HG03342 (cell line): Measurements from ENCODE around the gene REEP3.

ENCODE experiments used
- ATAC-seq: cut with Tn5 transposase; IDR thresholded peaks from one replicate; pipeline ENCODE4 v1.9.1; 2021; ENCODE audit warnings: mild to moderate bottlenecking, moderate library complexity; ENCODE audit not compliant: unreplicated experiment

Gene REEP3

DNA sequence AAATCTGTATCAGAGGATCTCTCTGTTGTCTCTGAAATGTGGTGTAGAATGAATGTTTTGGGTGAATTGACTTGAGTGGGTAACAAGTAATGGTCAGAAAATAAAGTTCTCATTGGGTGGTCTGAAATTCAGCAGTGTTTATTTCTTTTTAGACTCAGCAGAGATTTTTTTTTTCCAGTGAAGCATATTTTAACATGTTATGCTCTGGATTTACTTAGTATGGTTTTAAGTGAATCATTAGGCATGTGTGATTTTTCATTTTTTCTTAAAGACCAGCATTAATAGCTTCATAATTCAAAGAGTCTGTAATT, 63.5 kb downstream of the REEP3 start:
- no peak for ATAC-seq

GRCh38 chr10:63585041-63585440, 63.8 kb downstream of the REEP3 start:
- ATAC-seq = no peak

GRCh38 chr10:63586043-63586442, 64.8 kb downstream of the REEP3 start:
- ATAC-seq = no peak

GRCh38 chr10:63587191-63587590, 66.0 kb downstream of the REEP3 start:
- ATAC-seq = no peak

DNA sequence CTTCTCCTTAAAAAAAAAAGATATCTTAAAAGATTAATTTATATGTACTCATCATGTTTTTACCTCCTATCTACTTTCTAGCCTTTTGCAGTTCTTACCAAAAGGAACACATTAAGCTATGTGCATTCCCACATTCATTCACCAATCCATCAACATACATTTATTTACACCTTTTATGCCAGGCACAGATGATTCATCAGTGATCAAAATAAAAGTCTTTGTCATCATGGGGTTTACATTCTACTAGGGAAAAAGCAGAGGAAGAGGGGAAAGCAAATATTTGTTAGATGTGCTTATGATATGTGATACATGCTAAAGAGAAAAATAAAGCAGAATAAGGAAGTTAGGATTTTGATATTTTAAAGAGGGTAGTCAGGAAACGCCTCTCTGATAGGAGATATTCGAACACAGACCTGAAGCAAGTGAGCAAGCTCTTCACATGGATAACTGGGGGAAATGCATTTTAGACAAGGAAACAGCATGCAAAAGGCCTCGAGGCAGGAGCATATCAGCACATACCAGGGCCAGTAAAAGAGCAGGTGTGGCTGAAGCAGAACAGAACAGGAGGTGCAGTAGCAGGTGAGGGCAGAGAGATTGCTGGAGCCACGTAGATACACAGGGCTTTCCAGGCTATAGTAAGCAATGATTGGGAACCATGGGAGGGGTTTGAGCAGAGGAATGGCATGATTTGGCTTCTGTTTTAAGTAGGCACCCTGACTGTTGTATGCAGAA, 67.4 kb downstream of the REEP3 start:
- ATAC-seq = no peak

- no peak for ATAC-seq
Measured at GRCh38 chr10:63591600-63592379, 70.6 kb downstream of the REEP3 start.

DNA sequence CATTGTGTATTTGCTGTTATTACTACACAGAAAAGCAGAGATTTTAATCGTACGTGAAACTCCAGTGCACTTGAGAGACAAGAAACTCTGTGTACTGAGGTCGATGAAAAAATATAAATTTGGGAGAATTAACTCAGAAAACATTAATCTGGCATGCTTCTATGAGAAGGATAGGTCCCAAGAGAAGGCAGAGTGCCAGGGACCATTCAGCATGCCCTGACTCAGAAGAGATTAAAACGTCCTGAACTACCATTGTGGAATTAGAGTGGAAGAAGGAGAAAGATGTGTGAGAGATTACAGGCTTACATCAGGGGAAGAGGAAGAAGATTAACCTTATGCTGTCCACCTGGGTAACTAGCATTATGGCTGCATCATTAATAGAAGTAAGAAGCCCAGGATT, 72.4 kb downstream of the REEP3 start:
- no peak for ATAC-seq

DNA sequence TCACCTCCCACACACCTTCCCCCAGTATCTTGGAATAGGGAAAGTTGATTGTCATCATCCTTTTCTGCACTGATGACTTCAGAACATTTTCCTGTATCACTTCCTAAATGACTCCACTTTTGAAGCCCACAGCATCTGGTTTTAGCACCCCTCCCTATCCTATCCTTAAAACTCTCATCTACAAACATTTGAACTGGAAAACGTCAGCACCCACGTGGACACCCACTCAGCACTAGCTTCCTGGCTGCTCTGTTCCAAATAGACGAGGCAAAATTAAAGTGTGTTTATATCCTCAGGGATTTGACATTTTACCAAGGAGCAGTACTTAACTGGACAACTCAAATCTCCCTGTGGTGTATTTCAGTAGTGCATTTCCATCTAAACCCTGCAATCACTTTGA, 73.9 kb downstream of the REEP3 start:
- no peak for ATAC-seq

- no peak for ATAC-seq
Measured at GRCh38 chr10:63596924-63597323, 75.7 kb downstream of the REEP3 start.

DNA sequence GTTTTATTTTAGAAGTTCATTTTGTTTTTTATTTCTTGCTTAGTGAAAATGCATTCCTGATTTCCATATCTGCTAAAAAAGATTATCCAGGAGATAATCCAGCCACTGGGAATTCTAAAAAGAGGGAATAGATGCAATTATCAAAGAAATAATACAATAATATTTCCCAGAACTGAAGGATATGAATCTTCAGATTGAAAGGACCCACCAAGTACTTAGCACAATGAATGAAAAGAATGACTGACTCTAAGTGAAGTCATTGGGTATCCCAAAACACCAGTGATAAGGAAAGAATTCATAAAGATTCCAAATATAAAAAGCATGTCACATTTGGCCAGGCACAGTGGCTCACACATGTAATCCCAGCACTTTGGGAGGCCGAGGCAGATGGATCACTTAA, 79.3 kb downstream of the REEP3 start:
- no peak for ATAC-seq

DNA sequence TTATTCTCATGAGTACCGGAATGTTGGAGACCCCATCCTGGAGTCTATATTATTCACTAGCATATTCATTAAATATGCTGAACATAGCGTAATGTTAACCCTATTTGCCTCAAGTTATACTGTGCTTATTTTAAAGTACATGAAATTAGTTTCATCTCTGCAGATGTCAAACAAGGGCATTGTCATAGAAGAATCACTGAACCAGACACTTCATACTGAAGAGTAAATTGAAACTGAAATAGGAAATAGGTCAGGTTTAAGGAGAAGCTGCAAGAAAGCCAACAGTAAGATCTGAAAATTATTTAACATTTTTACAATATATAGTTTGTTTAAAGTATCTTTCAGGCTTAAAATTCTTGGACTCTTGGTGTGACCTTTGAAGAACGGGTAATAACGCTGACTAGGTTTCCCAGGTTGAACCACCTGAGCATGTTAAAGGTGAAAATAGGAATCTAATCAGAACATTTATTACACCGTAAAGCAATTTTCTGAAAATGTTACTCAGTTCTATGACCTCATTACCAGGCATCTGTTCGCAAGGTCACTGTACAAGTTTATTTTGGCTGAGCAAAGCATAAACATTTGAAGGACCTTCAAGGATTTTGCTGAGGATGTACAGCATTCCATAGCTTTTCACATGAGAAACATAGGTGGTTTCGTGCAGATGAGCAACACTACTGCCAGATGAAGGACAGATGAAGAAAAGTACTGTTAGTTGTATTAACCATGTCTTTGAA, 82.7 kb downstream of the REEP3 start:
- peak; percentile 84 for ATAC-seq

- no peak for ATAC-seq
Measured at GRCh38 chr10:63605197-63605967, 84.2 kb downstream of the REEP3 start.

DNA sequence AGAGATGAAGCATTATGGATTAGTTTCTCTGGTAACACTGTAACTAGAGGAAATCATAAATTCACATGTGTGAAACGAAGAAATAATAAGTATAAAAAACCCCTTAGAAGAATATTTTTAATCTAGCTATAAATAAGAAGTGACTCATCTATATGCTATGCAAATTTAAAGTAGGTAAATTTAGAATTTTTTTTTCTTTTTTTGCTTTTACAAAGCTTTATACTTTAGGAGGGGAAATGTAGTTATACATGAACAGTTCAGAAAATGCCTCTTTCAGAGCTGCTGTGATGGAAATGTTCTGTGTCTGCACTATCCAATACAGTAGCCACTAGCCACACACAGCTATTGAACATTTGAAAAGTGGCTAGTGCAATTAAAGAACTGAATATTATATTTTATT, 87.3 kb downstream of the REEP3 start:
- no peak for ATAC-seq

DNA sequence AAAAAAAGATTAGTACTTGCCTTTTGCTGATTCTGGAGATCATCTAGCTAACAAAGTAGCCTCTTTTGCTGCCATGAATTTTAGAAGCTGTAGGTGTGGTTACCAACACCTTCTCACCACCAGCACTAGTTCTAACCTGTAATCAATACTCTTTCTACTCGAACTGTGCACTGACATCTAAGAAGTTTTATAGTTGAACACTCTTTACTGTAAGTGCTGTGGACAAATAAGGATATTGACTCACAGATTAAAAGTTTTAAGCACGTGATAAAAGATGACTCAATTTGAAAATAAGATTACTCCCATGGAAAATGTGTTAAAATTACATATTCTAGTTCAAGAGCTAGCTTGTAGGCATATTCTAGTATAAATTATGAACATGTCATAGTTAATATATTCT, 89.9 kb downstream of the REEP3 start:
- no peak for ATAC-seq

- no peak for ATAC-seq
Measured at GRCh38 chr10:63614371-63614891, 93.2 kb downstream of the REEP3 start.

DNA sequence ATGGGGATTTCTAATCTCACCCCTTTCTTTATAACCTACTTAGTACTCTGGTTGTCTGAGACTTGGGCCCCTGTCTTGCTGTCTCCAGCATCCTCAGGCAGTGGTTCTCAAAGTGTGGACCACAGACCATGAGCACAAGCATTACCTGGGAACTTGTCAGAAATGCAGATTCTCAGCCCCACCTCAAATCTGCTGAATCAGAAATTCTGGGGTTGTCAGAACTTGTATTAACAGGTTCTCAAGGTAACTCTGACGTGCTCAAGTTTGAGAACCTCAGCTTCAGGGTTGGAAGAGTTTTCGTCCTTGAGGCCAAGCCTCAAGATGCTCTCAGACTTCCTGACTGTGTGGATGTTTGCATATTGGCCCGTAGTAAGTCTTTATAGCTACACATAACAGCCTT, 97.4 kb downstream of the REEP3 start:
- ATAC-seq = no peak

GRCh38 chr10:63619426-63619825, 98.2 kb downstream of the REEP3 start:
- no peak for ATAC-seq

GRCh38 chr10:63622097-63622496, 100.9 kb downstream of the REEP3 start:
- ATAC-seq = no peak

DNA sequence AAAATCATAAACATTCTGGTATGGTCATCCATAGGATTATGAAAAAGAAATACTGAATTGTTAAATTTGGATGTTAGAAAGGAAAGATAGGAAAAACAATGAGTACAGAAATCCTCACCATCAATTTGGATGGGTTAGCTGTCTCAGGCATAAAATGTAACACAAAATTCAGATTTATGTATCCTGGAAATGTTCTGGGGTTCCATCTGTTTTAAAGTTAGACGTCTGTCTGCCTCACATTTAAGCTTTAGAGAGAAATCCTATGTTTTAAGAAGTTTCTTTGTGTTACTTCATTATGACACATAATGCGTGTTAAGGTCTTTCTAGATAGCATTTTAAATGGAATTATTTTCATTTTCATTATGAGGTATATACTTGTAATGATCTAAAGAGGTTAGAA, 103.5 kb downstream of the REEP3 start:
- ATAC-seq = no peak

- ATAC-seq = no peak
Measured at GRCh38 chr10:63627396-63627795, 106.2 kb downstream of the REEP3 start.

DNA sequence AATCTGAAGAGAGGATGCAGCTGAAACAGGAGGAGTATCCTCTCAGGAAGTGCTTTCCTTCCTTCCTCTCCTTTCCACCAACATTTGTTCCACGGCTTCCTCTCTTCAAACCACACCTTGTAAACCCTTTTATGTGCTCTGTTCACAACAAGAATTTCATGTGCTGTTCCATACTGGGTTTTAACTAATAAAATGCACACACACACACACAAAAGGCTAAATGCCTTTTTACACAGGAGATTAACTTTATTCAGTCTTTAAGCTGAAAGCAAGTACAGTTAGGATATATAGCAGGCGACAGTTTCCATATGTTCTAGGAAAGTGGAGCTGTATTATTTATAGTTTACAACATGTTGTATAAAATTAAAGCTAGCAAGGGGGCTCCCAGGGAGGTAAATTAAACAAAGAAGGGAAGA, 106.7 kb downstream of the REEP3 start:
- ATAC-seq = no peak
